HS-5 (cell line): ENCODE results near the gene ARHGAP26.

Experiments used
- DNase-seq: peaks from one replicate; pipeline ENCODE4 v3.0.0-alpha.2; 2012; ENCODE audit warnings: low read depth

ARHGAP26 gene

GRCh38 chr5:143165049-143165880 is 395.1 kb downstream of the ARHGAP26 start:
- no peak for DNase-seq

- no peak for DNase-seq
Measured at GRCh38 chr5:143166090-143166489, 395.9 kb downstream of the ARHGAP26 start.

- no peak for DNase-seq
Measured at GRCh38 chr5:143166661-143167420, 396.7 kb downstream of the ARHGAP26 start.

GRCh38 chr5:143168171-143168741 is 398.1 kb downstream of the ARHGAP26 start:
- DNase-seq: no peak

- no peak for DNase-seq
Measured at GRCh38 chr5:143168921-143169810, 399.0 kb downstream of the ARHGAP26 start.

DNA sequence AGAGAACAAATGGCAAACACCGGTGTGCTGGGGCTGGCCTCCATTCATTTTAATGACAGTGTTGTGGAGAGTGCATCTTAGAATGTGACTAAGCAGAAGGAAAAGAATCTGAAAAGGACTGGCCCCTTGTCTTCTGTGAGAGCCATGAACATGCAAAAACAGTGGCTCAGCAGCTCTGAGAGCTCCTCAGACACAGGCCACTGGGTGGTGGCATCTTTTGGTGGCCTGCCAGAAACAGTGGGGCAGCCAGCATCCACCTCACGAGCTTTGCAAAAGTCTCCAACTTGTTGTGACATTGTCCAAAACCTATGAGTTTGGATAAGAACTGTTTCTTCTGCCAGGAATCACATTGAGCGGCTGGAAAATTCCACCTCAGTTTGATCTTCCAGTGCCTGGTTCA is 399.9 kb downstream of the ARHGAP26 start:
- DNase-seq: no peak

- no peak for DNase-seq
Measured at GRCh38 chr5:143170977-143171376, 400.8 kb downstream of the ARHGAP26 start.

- DNase-seq: no peak
Measured at GRCh38 chr5:143172739-143173138, 402.6 kb downstream of the ARHGAP26 start.

- no peak for DNase-seq
Measured at GRCh38 chr5:143173139-143173889, 403.1 kb downstream of the ARHGAP26 start.

DNA sequence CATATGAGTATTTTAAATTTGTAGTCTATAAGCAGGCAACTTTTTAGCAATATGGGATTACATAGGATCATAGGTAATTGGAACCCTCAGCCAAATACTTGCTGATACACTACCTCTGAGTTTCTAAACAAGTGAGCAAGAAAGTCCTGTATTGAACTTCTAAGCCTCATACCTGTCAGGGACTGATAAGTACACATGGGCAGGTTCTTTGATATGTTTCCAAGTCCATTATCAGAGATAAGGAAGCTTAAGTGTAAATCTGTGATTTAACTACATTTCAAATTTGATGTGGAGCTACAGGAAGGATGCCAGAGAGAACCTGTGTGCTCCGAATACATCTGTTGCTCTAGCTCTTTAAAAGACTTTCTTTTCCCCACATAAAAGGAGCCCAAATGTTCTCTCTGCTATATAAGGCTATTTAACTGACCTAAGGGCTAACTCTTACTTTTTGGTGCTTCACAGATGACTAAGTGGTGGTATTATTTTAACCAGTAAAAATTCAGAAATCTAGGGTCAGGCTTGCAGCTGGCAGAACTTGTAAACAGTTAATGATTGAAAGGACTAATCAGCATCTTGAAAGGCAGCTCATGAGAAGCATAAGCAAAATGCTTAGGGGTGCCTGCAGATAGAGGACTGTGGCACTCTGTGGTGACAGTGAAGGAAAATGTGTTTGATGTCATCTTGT is 404.7 kb downstream of the ARHGAP26 start:
- DNase-seq: no peak

GRCh38 chr5:143176048-143176447 is 405.9 kb downstream of the ARHGAP26 start:
- DNase-seq: no peak

- DNase-seq: peak; percentile 99
Measured at GRCh38 chr5:143177263-143177983, 407.2 kb downstream of the ARHGAP26 start.

GRCh38 chr5:143179126-143179740 is 409.1 kb downstream of the ARHGAP26 start:
- no peak for DNase-seq

GRCh38 chr5:143180751-143181150 is 410.6 kb downstream of the ARHGAP26 start:
- no peak for DNase-seq

- no peak for DNase-seq
Measured at GRCh38 chr5:143181173-143181572, 411.0 kb downstream of the ARHGAP26 start.

DNA sequence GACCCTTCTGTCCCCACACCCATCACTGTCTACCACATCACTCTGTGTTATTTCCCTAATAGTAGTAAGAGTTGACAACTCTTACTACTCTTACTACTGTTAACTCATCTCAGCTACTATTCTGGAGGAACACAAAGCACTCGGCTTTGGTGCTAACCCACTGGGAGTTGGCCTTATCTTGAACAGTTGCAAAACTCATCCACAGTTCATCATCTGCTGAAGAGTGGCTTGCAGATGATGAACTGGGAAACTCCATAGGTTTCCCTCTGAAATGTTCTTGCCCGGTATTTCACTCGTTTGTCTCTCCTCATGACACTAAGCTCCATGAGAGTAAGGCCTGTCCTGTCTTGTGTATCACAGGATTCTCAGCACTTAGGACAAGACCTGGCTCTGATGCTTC is 411.9 kb downstream of the ARHGAP26 start:
- DNase-seq: no peak

- no peak for DNase-seq
Measured at GRCh38 chr5:143182901-143183820, 413.0 kb downstream of the ARHGAP26 start.

DNA sequence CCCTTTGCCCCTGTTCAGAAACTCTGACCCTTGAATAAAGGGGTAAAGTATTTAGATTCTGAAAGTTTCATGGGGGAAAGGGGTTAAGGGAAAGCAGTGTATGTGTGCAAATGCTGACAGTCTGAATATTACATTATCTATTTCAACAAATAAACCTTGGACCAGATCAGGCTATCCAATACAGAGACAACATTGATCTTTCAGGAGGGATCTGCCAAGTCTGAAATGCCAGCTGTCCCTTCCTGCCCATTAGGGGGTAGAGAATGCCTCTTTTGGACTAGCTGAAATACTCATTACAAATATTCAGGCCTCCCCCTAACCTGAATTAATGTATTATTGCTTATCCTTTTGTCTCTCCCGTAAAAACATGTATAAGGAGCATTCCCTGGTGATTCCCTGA is 413.8 kb downstream of the ARHGAP26 start:
- no peak for DNase-seq
